Liver (tissue), 9 donors: ENCODE measurements around the gene DMXL2. TPM values are rescaled to one million over a fixed set of nuclear protein-coding genes. Genes with fewer than 3 reads are reported as not detected.
"Not testable (repeated sequence)": the region's sequence is repeated elsewhere in the genome, so short reads cannot be mapped to it uniquely, and the experiment has no call there.

ENCODE experiments used
- DNase-seq: peaks from one replicate; pipeline ENCODE4 v3.0.0-alpha.2; 2017; ENCODE audit warnings: low spot score
- H3K27ac ChIP-seq, 2 donors: one replicate each; pipeline ENCODE4 v1.7.0; 2013; ENCODE audit warnings: inconsistent platforms in 2 of 2, low read length in 2 of 2, control low read depth in 1 of 2, low read depth in 1 of 2, mild to moderate bottlenecking in 1 of 2
- H3K27me3 ChIP-seq, 4 donors: one replicate each; pipeline versions ENCODE4 v1.6.1 to v1.7.0; 2013; ENCODE audit warnings: low read length in 3 of 4, inconsistent platforms in 1 of 4, mild to moderate bottlenecking in 1 of 4, moderate library complexity in 1 of 4; ENCODE audit not compliant: control insufficient read depth in 4 of 4, insufficient read depth in 4 of 4
- H3K36me3 ChIP-seq, 4 donors: one replicate each; pipeline versions ENCODE4 v1.6.1 to v1.7.0; 2013; ENCODE audit warnings: low read length in 3 of 4, mild to moderate bottlenecking in 3 of 4, low read depth in 1 of 4, moderate library complexity in 1 of 4; ENCODE audit not compliant: control insufficient read depth in 4 of 4, insufficient read depth in 3 of 4
- H3K4me1 ChIP-seq, 4 donors: one replicate each; pipeline versions ENCODE4 v1.6.1 to v1.7.0; 2013; ENCODE audit warnings: low read length in 3 of 4, mild to moderate bottlenecking in 3 of 4, moderate library complexity in 1 of 4; ENCODE audit not compliant: control insufficient read depth in 4 of 4, insufficient read depth in 4 of 4
- H3K4me3 ChIP-seq, 3 donors: one replicate each; pipeline versions ENCODE4 v1.6.1 to v1.7.0; 2013; ENCODE audit warnings: low read length in 3 of 3, control low read depth in 1 of 3, low read depth in 1 of 3, mild to moderate bottlenecking in 1 of 3
- H3K9ac ChIP-seq, 2 donors: one replicate each; pipeline ENCODE4 v1.7.0; 2013; ENCODE audit warnings: low read length in 2 of 2, mild to moderate bottlenecking in 2 of 2, moderate library complexity in 2 of 2, control low read depth in 1 of 2, low read depth in 1 of 2
- H3K9me3 ChIP-seq, 4 donors: one replicate each; pipeline versions ENCODE4 v1.6.1 to v1.7.0; 2013; ENCODE audit warnings: low read length in 3 of 4; ENCODE audit not compliant: control insufficient read depth in 4 of 4
- FOXA1 ChIP-seq: IDR thresholded peaks from 2 replicates; pipeline ENCODE4 v1.6.1; 2016; ENCODE audit warnings: antibody characterized with exemption
- FOXA2 ChIP-seq: IDR thresholded peaks from 2 replicates; pipeline ENCODE4 v1.6.1; 2016; ENCODE audit warnings: antibody characterized with exemption
- HNF4A ChIP-seq, 2 donors: conservative IDR thresholded peaks; 2 replicates each; pipeline ENCODE4 v1.6.1; 2016; ENCODE audit warnings: antibody characterized with exemption in 2 of 2, mild to moderate bottlenecking in 2 of 2
- HNF4G ChIP-seq: IDR thresholded peaks from 2 replicates; pipeline ENCODE4 v1.6.1; 2016; ENCODE audit warnings: antibody characterized with exemption
- JUND ChIP-seq, 2 donors: IDR thresholded peaks; 2 replicates each; pipeline ENCODE4 v1.6.1; 2016; ENCODE audit warnings: antibody characterized with exemption in 2 of 2
- NR2F2 ChIP-seq: IDR thresholded peaks from 2 replicates; pipeline ENCODE4 v1.6.1; 2016; ENCODE audit warnings: antibody characterized with exemption
- RAD21 ChIP-seq, 2 donors: IDR thresholded peaks; 2 replicates each; pipeline ENCODE4 v1.6.1; 2016; ENCODE audit warnings: antibody characterized with exemption in 2 of 2, mild to moderate bottlenecking in 2 of 2
- RXRA ChIP-seq, 2 donors: IDR thresholded peaks; 2 replicates each; pipeline ENCODE4 v1.6.1; 2017 to 2018; ENCODE audit warnings: antibody characterized with exemption in 2 of 2, mild to moderate bottlenecking in 1 of 2
- SP1 ChIP-seq: IDR thresholded peaks from 2 replicates; pipeline ENCODE4 v1.6.1; 2018; ENCODE audit warnings: antibody characterized with exemption, mild to moderate bottlenecking
- TAF1 ChIP-seq: conservative IDR thresholded peaks from 2 replicates; pipeline ENCODE4 v1.6.1; 2016; ENCODE audit warnings: antibody characterized with exemption, mild to moderate bottlenecking
- YY1 ChIP-seq: IDR thresholded peaks from 2 replicates; pipeline ENCODE4 v1.6.1; 2016; ENCODE audit warnings: antibody characterized with exemption, mild to moderate bottlenecking
- WGBS: extraction: QIAGEN DNeasy Blood & Tissue Kit; methylation state at CpG from one replicate; pipeline ENCODE4 v1.1.7; 2013; 5-methylcytosine and 5-hydroxymethylcytosine counted together
- polyA plus RNA-seq, 2 donors: library from polyadenylated mRNA; stranded (reverse) in 1 of 2; unstranded in 1 of 2; fragments of 200-250 nt in 1 of 2; fragments of >200 nt in 1 of 2; fragmentation: Nextera tagmentation in 1 of 2; extraction: Ambion mirVana in 1 of 2; gene quantifications; one replicate each; pipeline versions ENCODE4 v1.2.1 to v1.2.3, GENCODE V29; 2013 to 2015
- total RNA-seq, 2 donors: library from RNA; depleted of rRNA; stranded (reverse); fragments of >200 nt; gene quantifications; one replicate each; pipeline ENCODE4 v1.2.3, GENCODE V29; 2014
- TF ChIP-seq, protein P1 (sequence below): IDR thresholded peaks from 2 replicates; pipeline ENCODE4 v1.6.1; 2016; ENCODE audit warnings: antibody characterized with exemption
- TF ChIP-seq, protein P2 (sequence below): IDR thresholded peaks from 2 replicates; pipeline ENCODE4 v1.6.1; 2016; ENCODE audit warnings: antibody characterized with exemption, mild to moderate bottlenecking
- TF ChIP-seq, protein P3 (sequence below): fragments of 150-350 bp; IDR thresholded peaks from 2 replicates; pipeline ENCODE4 v1.5.1; 2017; ENCODE audit warnings: improper control_type of control experiment, low read depth, low read length; ENCODE audit not compliant: missing input control
- TF ChIP-seq, protein P4 (sequence below): IDR thresholded peaks from 2 replicates; pipeline ENCODE4 v1.6.1; 2016; ENCODE audit warnings: antibody characterized with exemption
- TF ChIP-seq, protein P5 (sequence below): IDR thresholded peaks from 2 replicates; pipeline ENCODE4 v1.6.1; 2016; ENCODE audit warnings: antibody characterized with exemption
- donor health status: healthy.
- donor health status: healthy.
- donor health status: healthy.
- donor health status: healthy.
- donor health status: healthy.

The DMXL2 gene
- total and polyA plus RNA-seq, 4 donors: 3.4 to 58.5 (median 17.6) TPM

DNA sequence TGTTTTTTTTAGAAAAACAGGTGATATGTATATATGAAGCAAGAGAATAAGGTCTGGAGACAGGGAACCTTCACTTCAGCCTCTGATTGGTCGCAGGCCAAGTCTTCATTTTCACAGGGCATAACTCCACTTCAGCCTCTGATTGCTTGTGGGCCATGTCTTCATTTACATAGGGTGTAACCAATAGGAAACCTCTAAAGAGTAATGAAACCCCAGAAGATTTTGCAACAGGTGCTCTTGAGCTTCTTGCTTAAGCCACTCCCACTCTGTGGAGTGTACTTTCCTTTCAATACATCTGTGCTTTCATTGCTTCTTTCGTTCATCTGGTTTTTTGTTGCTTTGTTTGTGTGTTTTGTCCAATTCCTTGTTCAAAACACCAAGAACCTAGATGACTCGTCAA lies 36.1 kb upstream of the DMXL2 start:
- Histone ChIP-seq H3K9me3 (no peaks in the 10 kb centered on the region), H3K4me1 (no peaks in the 10 kb centered on the region), H3K27me3 (no peaks in the 10 kb centered on the region), H3K36me3 (no peaks in the 10 kb centered on the region), H3K9ac (no peak overlapping the region), H3K27ac (no peak overlapping the region), H3K4me3 (no peak overlapping the region)
- DNase-seq: no peak
- WGBS: 87% methylated on average over 3 of the region's 3 CpGs
- TF ChIP-seq JUND (IDR thresholded peaks at IDR 0.05): no peak
- no peak for TF ChIP-seq RXRA (IDR thresholded peaks at IDR 0.05)
- TF ChIP-seq, protein P1, sequence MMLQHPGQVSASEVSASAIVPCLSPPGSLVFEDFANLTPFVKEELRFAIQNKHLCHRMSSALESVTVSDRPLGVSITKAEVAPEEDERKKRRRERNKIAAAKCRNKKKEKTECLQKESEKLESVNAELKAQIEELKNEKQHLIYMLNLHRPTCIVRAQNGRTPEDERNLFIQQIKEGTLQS: no peak
- no peak for TF ChIP-seq FOXA2
- TF ChIP-seq, protein P2, sequence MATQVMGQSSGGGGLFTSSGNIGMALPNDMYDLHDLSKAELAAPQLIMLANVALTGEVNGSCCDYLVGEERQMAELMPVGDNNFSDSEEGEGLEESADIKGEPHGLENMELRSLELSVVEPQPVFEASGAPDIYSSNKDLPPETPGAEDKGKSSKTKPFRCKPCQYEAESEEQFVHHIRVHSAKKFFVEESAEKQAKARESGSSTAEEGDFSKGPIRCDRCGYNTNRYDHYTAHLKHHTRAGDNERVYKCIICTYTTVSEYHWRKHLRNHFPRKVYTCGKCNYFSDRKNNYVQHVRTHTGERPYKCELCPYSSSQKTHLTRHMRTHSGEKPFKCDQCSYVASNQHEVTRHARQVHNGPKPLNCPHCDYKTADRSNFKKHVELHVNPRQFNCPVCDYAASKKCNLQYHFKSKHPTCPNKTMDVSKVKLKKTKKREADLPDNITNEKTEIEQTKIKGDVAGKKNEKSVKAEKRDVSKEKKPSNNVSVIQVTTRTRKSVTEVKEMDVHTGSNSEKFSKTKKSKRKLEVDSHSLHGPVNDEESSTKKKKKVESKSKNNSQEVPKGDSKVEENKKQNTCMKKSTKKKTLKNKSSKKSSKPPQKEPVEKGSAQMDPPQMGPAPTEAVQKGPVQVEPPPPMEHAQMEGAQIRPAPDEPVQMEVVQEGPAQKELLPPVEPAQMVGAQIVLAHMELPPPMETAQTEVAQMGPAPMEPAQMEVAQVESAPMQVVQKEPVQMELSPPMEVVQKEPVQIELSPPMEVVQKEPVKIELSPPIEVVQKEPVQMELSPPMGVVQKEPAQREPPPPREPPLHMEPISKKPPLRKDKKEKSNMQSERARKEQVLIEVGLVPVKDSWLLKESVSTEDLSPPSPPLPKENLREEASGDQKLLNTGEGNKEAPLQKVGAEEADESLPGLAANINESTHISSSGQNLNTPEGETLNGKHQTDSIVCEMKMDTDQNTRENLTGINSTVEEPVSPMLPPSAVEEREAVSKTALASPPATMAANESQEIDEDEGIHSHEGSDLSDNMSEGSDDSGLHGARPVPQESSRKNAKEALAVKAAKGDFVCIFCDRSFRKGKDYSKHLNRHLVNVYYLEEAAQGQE: no peak
- no peak for TF ChIP-seq NR2F2
- TF ChIP-seq RAD21 (IDR thresholded peaks at IDR 0.05): no peak
- TF ChIP-seq SP1: no peak

DNA sequence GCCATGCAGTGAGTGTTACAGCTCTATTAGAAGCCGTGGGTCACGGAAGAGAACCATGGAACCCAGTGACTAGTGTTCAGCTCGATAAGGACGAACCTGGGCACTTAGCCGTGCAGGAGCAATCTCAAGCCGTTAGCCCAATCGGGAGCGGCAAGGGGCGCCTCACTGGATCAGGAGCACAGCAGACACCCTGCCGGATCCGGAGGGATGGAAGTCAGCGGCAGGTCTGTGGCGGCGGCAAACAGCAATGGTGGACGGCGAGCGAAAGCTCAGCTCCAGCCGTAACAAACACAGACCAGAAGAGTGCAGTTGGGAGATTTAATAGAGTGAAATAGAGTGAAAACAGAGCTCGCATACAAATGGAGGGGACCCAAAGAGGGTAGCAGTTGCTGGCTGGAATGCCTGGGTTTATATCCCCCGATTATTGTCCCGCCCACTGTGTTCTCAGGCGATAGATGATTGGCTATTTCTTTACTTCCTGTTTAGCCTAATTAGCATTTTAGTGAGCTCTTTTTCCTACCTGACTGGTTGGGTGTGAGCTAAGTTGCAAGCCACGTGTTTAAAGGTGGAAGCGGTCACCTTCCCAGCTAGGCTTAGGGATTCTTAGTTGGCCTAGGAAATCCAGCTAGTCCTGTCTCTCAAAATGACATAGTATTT lies 33.0 kb upstream of the DMXL2 start:
- H3K4me3 ChIP-seq, H3K36me3 ChIP-seq, H3K9me3 ChIP-seq, DNase-seq, H3K4me1 ChIP-seq, H3K27ac ChIP-seq, H3K27me3 ChIP-seq, H3K9ac ChIP-seq: not testable (repeated sequence)
- WGBS: 96% methylated on average over 24 of the region's 24 CpGs

DNA sequence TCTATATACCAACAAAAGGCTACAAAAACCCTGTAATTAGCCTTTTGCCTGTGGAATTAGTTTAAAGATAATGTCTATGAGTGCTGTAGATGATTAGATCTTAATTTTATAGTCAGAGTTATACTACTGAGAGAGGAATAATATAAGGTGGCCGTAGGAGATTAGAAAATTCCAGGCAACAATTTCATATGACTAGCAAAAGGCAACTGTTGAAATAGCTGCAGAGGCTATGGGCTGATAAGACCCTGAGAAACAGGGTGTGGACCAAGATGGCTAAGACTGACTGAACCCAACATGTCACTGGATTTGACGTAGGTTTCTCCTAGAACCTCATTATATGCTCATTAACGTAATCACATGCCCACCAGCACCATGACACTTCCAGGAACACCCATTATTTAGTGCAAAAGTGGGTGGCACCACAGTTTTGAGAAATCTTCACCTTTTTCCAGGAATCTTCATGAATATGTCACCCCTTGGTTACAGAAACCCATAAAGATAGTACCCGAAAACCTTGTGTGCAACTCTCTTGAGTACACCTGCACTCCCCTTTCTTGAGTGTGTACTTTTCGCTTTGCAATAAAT lies 29.6 kb upstream of the DMXL2 start:
- Histone ChIP-seq H3K4me1 (no peaks in the 10 kb centered on the region), H3K9ac (no peak overlapping the region), H3K9me3 (no peaks in the 10 kb centered on the region), H3K27me3 (no peaks in the 10 kb centered on the region), H3K27ac (no peak overlapping the region), H3K36me3 (no peaks in the 10 kb centered on the region), H3K4me3 (no peak overlapping the region)
- 92% methylated on average over 5 of the region's 5 CpGs for WGBS
- no peak for DNase-seq
- no peak for TF ChIP-seq FOXA2
- TF ChIP-seq JUND (IDR thresholded peaks at IDR 0.05): no peak
- TF ChIP-seq YY1: no peak
- no peak for TF ChIP-seq RXRA (IDR thresholded peaks at IDR 0.05)
- TF ChIP-seq, protein P2: no peak
- no peak for TF ChIP-seq SP1
- TF ChIP-seq FOXA1: no peak
- TF ChIP-seq, protein P3, sequence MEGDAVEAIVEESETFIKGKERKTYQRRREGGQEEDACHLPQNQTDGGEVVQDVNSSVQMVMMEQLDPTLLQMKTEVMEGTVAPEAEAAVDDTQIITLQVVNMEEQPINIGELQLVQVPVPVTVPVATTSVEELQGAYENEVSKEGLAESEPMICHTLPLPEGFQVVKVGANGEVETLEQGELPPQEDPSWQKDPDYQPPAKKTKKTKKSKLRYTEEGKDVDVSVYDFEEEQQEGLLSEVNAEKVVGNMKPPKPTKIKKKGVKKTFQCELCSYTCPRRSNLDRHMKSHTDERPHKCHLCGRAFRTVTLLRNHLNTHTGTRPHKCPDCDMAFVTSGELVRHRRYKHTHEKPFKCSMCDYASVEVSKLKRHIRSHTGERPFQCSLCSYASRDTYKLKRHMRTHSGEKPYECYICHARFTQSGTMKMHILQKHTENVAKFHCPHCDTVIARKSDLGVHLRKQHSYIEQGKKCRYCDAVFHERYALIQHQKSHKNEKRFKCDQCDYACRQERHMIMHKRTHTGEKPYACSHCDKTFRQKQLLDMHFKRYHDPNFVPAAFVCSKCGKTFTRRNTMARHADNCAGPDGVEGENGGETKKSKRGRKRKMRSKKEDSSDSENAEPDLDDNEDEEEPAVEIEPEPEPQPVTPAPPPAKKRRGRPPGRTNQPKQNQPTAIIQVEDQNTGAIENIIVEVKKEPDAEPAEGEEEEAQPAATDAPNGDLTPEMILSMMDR: no peak
- TF ChIP-seq HNF4G: no peak
- TF ChIP-seq, protein P4, sequence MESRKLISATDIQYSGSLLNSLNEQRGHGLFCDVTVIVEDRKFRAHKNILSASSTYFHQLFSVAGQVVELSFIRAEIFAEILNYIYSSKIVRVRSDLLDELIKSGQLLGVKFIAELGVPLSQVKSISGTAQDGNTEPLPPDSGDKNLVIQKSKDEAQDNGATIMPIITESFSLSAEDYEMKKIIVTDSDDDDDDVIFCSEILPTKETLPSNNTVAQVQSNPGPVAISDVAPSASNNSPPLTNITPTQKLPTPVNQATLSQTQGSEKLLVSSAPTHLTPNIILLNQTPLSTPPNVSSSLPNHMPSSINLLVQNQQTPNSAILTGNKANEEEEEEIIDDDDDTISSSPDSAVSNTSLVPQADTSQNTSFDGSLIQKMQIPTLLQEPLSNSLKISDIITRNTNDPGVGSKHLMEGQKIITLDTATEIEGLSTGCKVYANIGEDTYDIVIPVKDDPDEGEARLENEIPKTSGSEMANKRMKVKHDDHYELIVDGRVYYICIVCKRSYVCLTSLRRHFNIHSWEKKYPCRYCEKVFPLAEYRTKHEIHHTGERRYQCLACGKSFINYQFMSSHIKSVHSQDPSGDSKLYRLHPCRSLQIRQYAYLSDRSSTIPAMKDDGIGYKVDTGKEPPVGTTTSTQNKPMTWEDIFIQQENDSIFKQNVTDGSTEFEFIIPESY: no peak
- TF ChIP-seq NR2F2: no peak
- TF ChIP-seq, protein P5, sequence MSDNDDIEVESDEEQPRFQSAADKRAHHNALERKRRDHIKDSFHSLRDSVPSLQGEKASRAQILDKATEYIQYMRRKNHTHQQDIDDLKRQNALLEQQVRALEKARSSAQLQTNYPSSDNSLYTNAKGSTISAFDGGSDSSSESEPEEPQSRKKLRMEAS: no peak
- TF ChIP-seq TAF1: no peak
- no peak for TF ChIP-seq RAD21 (IDR thresholded peaks at IDR 0.05)
- no peak for TF ChIP-seq HNF4A (conservative IDR thresholded peaks at IDR 0.05)
